HepG2 (cell line): ENCODE results near the gene TNP1. TPM values are rescaled to one million over a fixed set of nuclear protein-coding genes. Genes with fewer than 3 reads are reported as not detected.

Source experiments
- ATF1 ChIP-seq: IDR thresholded peaks from 2 replicates; pipeline ENCODE4 v1.6.1; 2016; ENCODE audit warnings: mild to moderate bottlenecking, control low read depth
- DR1 ChIP-seq: sonication (generic); formaldehyde crosslinking; IDR thresholded peaks from 2 replicates; pipeline ENCODE4 v1.8.0; 2021; ENCODE audit warnings: mild to moderate bottlenecking, missing genetic modification reagents, inconsistent platforms
- ESRRA ChIP-seq: sonication (generic); formaldehyde crosslinking; IDR thresholded peaks from 2 replicates; pipeline ENCODE4 v1.5.1; 2020; ENCODE audit warnings: mild to moderate bottlenecking, low read depth, missing genetic modification reagents
- FOSL2 ChIP-seq: sonication (generic); formaldehyde crosslinking; IDR thresholded peaks from 2 replicates; pipeline ENCODE4 v1.4.0; 2020; ENCODE audit warnings: missing genetic modification reagents
- IRF2 ChIP-seq: IDR thresholded peaks from 2 replicates; pipeline ENCODE4 v1.6.1; 2018; ENCODE audit warnings: missing genetic modification reagents, missing compliant biosample characterization
- MIER3 ChIP-seq: IDR thresholded peaks from 2 replicates; pipeline ENCODE4 v1.6.1; 2016; ENCODE audit warnings: missing compliant biosample characterization, borderline replicate concordance
- SMAD9 ChIP-seq: sonication (generic); formaldehyde crosslinking; IDR thresholded peaks from 2 replicates; pipeline ENCODE4 v1.5.1; 2020; ENCODE audit warnings: mild to moderate bottlenecking, missing genetic modification reagents
- SYNCRIP ChIP-seq: fragments of 200-400 bp; formaldehyde crosslinking; IDR thresholded peaks from 2 replicates; pipeline ENCODE4 v1.6.1; 2018; ENCODE audit warnings: mild to moderate bottlenecking, low read depth, low read length; ENCODE audit not compliant: insufficient read depth
- TCF7 ChIP-seq: sonication (generic); IDR thresholded peaks from 2 replicates; pipeline ENCODE4 v1.6.1; 2016; ENCODE audit warnings: antibody characterized with exemption, low read depth
- THYN1 ChIP-seq: sonication (generic); formaldehyde crosslinking; IDR thresholded peaks from 2 replicates; pipeline ENCODE4 v1.8.1; 2023; ENCODE audit warnings: low read depth, mild to moderate bottlenecking, moderate library complexity, missing genetic modification reagents, borderline replicate concordance
- ZBTB21 ChIP-seq: sonication (generic); formaldehyde crosslinking; IDR thresholded peaks from 2 replicates; pipeline ENCODE4 v1.4.0; 2020; ENCODE audit warnings: missing genetic modification reagents
- ZBTB7A ChIP-seq: sonication (generic); formaldehyde crosslinking; IDR thresholded peaks from 2 replicates; pipeline ENCODE4 v1.8.0; 2022; ENCODE audit warnings: mild to moderate bottlenecking, missing genetic modification reagents
- ZNF547 ChIP-seq: sonication (generic); formaldehyde crosslinking; IDR thresholded peaks from 2 replicates; pipeline ENCODE4 v1.5.1; 2020; ENCODE audit warnings: mild to moderate bottlenecking, missing genetic modification reagents
- ZNF556 ChIP-seq: sonication (generic); formaldehyde crosslinking; IDR thresholded peaks from 2 replicates; pipeline ENCODE4 v1.4.0; 2020; ENCODE audit warnings: mild to moderate bottlenecking, missing genetic modification reagents, borderline replicate concordance
- polyA plus RNA-seq, 8 experiments: library from polyadenylated mRNA; depleted of rRNA in 3 of 8; stranded (reverse) in 7 of 8; unstranded in 1 of 8; fragments of >200 nt; fragmentation: Illumina TruSeq in 4 of 8; extraction: Trizol in 4 of 8; gene quantifications; 2 replicates each; pipeline versions ENCODE4 v1.2.1 to v1.2.3, GENCODE V29; 2011 to 2016; ENCODE audit warnings: low read depth in 4 of 8, missing spikeins in 1 of 8, mixed read lengths in 1 of 8; ENCODE audit not compliant: insufficient read depth in 1 of 8
- total RNA-seq, 5 experiments: library from RNA; depleted of rRNA; stranded (reverse); fragments of >200 nt; fragmentation: Illumina TruSeq; extraction: Trizol; gene quantifications; 2 replicates each; pipeline ENCODE4 v1.2.3, GENCODE V29; 2016; ENCODE audit warnings: low read depth in 1 of 5
- TF ChIP-seq, protein P1 (sequence below): sonication (generic); formaldehyde crosslinking; IDR thresholded peaks from 2 replicates; pipeline ENCODE4 v1.4.0; 2020; ENCODE audit warnings: missing genetic modification reagents
- TF ChIP-seq, protein P2 (sequence below): sonication (generic); formaldehyde crosslinking; IDR thresholded peaks from 2 replicates; pipeline ENCODE4 v1.4.0; 2020; ENCODE audit warnings: mild to moderate bottlenecking, missing genetic modification reagents, borderline replicate concordance
- TF ChIP-seq, protein P3 (sequence below): sonication (generic); formaldehyde crosslinking; IDR thresholded peaks from 2 replicates; pipeline ENCODE4 v1.5.1; 2020; ENCODE audit warnings: mild to moderate bottlenecking, moderate library complexity, missing genetic modification reagents
- TF ChIP-seq, protein P4 (sequence below): sonication (generic); formaldehyde crosslinking; conservative IDR thresholded peaks from 2 replicates; pipeline ENCODE4 v1.4.0; 2020; ENCODE audit warnings: missing genetic modification reagents

TNP1 gene
- total and polyA plus RNA-seq, 2 of the 13 experiments (the other 11 are each of a cell fraction or from before 2014, with no cell fraction given) = not detected

GRCh38 chr2:216871333-216871934 is 11.6 kb upstream of the TNP1 start (continued):
- TF ChIP-seq, protein P1, sequence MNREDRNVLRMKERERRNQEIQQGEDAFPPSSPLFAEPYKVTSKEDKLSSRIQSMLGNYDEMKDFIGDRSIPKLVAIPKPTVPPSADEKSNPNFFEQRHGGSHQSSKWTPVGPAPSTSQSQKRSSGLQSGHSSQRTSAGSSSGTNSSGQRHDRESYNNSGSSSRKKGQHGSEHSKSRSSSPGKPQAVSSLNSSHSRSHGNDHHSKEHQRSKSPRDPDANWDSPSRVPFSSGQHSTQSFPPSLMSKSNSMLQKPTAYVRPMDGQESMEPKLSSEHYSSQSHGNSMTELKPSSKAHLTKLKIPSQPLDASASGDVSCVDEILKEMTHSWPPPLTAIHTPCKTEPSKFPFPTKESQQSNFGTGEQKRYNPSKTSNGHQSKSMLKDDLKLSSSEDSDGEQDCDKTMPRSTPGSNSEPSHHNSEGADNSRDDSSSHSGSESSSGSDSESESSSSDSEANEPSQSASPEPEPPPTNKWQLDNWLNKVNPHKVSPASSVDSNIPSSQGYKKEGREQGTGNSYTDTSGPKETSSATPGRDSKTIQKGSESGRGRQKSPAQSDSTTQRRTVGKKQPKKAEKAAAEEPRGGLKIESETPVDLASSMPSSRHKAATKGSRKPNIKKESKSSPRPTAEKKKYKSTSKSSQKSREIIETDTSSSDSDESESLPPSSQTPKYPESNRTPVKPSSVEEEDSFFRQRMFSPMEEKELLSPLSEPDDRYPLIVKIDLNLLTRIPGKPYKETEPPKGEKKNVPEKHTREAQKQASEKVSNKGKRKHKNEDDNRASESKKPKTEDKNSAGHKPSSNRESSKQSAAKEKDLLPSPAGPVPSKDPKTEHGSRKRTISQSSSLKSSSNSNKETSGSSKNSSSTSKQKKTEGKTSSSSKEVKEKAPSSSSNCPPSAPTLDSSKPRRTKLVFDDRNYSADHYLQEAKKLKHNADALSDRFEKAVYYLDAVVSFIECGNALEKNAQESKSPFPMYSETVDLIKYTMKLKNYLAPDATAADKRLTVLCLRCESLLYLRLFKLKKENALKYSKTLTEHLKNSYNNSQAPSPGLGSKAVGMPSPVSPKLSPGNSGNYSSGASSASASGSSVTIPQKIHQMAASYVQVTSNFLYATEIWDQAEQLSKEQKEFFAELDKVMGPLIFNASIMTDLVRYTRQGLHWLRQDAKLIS (CRISPR knock-in tag) = 0 out of 2 replicates have a peak, but pooled peaks have one; percentile 55
- TF ChIP-seq MIER3 (CRISPR knock-in tag) = peak; percentile 78; the same call in 1 of the 2 replicates
- no peak for TF ChIP-seq ESRRA (CRISPR knock-in tag)
- TF ChIP-seq ZBTB21 = peak; percentile 80; the same call in 1 of the 2 replicates
- TF ChIP-seq, protein P2, sequence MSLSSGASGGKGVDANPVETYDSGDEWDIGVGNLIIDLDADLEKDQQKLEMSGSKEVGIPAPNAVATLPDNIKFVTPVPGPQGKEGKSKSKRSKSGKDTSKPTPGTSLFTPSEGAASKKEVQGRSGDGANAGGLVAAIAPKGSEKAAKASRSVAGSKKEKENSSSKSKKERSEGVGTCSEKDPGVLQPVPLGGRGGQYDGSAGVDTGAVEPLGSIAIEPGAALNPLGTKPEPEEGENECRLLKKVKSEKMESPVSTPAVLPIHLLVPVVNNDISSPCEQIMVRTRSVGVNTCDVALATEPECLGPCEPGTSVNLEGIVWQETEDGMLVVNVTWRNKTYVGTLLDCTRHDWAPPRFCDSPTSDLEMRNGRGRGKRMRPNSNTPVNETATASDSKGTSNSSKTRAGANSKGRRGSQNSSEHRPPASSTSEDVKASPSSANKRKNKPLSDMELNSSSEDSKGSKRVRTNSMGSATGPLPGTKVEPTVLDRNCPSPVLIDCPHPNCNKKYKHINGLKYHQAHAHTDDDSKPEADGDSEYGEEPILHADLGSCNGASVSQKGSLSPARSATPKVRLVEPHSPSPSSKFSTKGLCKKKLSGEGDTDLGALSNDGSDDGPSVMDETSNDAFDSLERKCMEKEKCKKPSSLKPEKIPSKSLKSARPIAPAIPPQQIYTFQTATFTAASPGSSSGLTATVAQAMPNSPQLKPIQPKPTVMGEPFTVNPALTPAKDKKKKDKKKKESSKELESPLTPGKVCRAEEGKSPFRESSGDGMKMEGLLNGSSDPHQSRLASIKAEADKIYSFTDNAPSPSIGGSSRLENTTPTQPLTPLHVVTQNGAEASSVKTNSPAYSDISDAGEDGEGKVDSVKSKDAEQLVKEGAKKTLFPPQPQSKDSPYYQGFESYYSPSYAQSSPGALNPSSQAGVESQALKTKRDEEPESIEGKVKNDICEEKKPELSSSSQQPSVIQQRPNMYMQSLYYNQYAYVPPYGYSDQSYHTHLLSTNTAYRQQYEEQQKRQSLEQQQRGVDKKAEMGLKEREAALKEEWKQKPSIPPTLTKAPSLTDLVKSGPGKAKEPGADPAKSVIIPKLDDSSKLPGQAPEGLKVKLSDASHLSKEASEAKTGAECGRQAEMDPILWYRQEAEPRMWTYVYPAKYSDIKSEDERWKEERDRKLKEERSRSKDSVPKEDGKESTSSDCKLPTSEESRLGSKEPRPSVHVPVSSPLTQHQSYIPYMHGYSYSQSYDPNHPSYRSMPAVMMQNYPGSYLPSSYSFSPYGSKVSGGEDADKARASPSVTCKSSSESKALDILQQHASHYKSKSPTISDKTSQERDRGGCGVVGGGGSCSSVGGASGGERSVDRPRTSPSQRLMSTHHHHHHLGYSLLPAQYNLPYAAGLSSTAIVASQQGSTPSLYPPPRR (CRISPR knock-in tag) = peak; percentile 58; the same call in 1 of the 2 replicates
- no peak for TF ChIP-seq SYNCRIP
- TF ChIP-seq ZNF547 (CRISPR knock-in tag) = peak; percentile 47; the same call in 1 of the 2 replicates
- TF ChIP-seq ATF1 (CRISPR knock-in tag) = peak; percentile 90
- TF ChIP-seq, protein P3, sequence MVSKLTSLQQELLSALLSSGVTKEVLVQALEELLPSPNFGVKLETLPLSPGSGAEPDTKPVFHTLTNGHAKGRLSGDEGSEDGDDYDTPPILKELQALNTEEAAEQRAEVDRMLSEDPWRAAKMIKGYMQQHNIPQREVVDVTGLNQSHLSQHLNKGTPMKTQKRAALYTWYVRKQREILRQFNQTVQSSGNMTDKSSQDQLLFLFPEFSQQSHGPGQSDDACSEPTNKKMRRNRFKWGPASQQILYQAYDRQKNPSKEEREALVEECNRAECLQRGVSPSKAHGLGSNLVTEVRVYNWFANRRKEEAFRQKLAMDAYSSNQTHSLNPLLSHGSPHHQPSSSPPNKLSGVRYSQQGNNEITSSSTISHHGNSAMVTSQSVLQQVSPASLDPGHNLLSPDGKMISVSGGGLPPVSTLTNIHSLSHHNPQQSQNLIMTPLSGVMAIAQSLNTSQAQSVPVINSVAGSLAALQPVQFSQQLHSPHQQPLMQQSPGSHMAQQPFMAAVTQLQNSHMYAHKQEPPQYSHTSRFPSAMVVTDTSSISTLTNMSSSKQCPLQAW (CRISPR knock-in tag) = peak; percentile 48; the same call in 1 of the 2 replicates
- TF ChIP-seq, protein P4, sequence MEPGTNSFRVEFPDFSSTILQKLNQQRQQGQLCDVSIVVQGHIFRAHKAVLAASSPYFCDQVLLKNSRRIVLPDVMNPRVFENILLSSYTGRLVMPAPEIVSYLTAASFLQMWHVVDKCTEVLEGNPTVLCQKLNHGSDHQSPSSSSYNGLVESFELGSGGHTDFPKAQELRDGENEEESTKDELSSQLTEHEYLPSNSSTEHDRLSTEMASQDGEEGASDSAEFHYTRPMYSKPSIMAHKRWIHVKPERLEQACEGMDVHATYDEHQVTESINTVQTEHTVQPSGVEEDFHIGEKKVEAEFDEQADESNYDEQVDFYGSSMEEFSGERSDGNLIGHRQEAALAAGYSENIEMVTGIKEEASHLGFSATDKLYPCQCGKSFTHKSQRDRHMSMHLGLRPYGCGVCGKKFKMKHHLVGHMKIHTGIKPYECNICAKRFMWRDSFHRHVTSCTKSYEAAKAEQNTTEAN (CRISPR knock-in tag) = peak; percentile 61; the same call in 1 of the 2 replicates
- peak; percentile 80; the same call in 1 of the 2 replicates for TF ChIP-seq THYN1 (CRISPR knock-in tag)
- peak; percentile 48; the same call in 1 of the 2 replicates for TF ChIP-seq TCF7
- TF ChIP-seq ZBTB7A = 0 out of 2 replicates have a peak, but pooled peaks have one; percentile 50
- no peak for TF ChIP-seq SMAD9 (CRISPR knock-in tag)
- TF ChIP-seq DR1 = no peak
- peak; percentile 90 for TF ChIP-seq FOSL2 (CRISPR knock-in tag)
- TF ChIP-seq IRF2 (CRISPR knock-in tag) = peak; percentile 56; the same call in 1 of the 2 replicates
- peak; percentile 93; the same call in 1 of the 2 replicates for TF ChIP-seq ZNF556
